ENCODE measurements around the gene STEAP4.
"Not testable (repeated sequence)": the region's sequence is repeated elsewhere in the genome, so short reads cannot be mapped to it uniquely, and the experiment has no call there.

Gene STEAP4

DNA sequence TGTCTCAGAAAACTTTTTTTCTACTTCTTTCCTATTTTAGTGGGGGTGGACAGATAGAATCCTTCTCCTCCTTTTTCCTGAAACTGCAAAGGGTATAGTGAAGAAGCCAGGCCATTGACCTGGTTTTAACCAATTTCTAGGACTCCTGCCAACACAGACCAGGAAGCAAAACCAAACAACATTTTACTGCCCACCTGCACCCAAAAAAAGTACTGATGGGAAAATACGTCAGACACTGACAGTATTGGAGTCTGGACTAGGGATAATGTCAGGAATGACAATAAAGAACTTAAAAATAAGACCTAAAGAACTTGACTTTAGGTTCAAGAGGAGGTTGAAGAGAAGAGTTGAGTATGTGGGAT lies 5.0 kb upstream of the STEAP4 start:
- no peak for DNase-seq

DNA sequence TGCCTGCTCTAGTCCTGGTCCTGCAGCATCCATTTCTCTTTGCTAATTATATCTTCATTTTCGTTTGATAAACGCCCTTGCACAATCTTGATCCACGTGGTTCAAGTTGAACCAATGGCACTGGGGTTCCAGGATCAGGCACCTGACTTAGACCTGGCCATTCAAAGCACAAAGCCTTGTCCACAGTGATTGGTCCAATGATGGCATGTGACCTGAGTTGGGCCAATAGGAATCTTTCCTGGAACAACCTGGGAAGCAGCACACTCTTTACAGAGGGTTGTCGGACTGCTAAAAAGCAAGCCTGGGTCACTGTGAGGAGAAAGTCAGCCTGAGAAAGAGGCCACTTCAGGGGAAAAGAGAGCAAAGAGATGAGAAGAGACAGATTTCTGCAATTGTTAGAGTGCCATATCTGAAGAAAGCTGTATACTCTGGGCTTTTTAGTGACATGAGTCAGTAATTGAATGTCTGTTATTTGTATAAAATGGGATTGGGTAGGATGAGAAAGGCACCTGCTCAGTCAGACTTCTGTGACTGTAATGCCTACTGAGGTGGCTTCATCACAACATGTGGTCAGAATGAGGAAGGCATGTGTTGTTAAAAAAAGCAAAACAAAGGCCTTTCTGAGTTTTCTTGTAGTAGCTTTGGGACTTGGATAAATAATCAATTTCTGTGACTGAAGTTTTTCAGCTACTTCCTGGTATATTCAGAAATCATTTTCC lies 4.4 kb upstream of the STEAP4 start:
- no peak for DNase-seq

DNA sequence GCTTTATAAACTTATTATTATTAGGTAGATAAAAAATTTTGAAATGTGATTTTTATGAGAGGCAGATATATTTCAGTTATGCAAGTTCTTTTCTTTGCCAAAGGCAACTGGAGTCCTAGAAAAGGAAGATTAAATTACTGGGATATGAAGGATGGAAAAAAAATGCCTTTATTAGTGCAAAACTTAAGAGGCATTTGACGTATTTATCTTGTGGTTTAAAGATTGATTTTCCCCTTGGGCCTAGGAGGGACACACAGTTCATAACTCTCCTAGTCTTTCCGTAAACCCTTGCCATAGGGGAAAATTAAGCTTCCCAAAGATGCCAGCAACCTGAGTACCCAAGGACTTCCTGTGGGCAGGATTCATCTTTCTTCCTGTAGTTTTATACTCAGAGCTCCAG lies 3.1 kb upstream of the STEAP4 start:
- DNase-seq = no peak

DNA sequence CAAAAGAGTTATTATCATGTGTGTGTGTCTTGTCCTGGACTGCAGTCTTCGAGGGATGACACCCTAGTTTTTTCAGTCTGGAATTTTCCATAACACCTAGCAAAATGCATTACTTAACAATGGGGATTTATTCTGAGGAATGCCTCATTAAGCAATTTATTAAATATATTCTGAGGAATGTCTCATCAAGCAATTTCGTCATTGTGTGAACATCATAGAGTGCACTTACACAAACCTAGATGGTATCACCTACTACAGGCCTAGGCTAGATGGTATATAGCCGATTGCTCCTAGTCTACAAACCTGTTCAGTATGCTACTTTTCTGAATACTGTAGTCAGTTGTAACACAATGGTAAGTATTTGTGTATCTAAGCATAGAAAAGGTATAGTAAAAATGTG lies 1.1 kb upstream of the STEAP4 start:
- no peak for DNase-seq

DNA sequence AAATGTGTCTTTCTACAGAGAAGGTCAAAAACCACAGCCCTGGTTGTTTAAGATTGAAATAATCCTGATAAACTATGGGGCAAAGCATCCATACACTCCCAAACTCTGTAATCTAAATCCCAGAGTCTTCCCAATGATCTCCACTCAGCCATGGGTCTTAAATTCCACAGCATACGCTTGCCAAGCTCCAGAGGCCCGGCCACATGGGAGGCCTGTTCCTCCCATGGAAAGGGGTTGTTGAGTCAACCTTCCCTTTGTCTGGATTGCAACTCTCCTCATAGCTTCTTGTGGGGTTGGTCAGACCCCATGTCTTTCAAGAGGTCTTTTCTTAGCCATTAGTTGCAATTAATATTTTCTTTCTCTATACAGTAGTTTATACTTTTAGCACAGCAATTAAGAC lies 718 bp upstream of the STEAP4 start:
- DNase-seq = no peak

DNA sequence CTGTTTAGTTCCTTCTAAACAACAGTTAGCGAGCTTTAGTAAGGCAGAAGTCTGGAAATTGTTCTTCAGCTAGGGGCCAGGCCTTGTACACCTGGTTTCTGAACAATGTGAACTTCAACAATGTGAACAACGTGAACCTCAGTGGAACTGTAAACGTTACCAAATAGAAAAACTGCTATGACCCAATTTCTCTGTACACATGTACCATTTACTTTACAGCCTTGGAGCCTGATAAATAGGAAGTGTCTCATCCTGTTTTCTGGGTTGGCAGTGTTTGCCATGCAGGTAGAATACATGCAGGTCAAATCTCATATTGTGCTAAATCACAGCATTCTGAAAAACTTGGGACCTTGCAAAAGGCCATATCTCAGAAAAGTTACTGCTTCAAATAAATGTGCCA lies 1.6 kb downstream of the STEAP4 start:
- no peak for DNase-seq

DNA sequence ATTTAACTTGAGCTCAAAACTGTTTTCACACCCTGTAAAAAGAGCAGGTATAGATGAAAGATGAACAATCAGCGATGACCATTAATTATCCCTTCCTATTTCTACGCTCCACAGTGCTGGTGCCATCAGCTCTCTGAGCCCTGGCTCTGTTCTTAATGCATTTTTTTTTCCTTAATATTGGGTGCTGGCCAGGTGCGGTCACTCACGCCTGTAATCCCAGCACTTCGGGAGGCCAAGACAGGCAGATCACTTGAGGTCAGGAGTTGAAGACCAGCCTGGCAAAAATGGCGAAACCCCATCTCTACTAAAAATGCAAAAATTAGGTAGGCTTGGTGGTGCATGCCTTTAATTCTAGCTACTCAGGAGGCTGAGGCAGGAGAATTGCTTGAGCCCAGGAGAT lies 4.2 kb downstream of the STEAP4 start:
- no peak for DNase-seq

DNA sequence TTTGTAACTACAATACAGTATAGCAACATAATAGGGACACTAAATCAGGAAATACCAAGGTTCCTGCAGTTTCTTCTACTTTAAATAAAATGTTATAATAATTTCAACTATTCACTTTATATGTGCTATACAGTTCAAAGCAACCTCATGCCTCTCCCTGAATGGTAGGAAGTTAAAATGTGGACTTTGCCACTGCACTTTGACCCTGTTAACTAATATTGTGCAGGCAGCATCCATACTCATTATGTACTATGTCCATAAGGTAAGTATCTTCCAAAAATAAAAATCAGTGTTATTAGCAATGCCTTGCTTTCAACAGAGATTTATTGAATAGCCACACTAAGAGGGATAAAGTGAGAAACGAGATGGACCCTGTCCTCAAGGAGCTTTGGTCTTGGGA lies 4.8 kb downstream of the STEAP4 start:
- no peak for DNase-seq

DNA sequence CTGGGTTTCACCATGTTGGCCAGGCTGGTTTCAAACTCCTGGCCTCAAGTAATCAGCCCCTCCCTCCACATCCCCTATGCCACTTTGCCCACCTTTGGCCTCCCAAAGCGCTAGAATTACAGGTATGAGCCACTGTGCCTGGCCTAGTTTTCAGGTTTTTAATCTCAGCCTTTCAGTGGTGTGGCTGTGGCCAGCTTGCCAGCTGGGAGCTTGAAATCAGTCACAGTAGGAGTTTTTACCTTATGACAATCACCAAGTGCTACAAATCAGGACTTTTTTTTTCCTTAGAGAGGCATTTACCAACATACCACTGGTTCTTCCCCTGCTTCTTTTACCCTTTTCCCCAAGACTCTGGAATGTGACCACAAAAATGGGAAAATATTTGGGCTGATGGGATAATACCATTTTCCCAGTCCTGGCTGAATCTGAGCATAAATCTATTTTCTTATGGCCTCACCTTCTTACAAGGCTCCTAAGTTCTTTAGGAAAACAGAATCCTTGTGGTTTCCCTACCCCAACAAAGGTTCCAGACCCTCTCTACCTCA lies 6.2 kb downstream of the STEAP4 start:
- DNase-seq = no peak

DNA sequence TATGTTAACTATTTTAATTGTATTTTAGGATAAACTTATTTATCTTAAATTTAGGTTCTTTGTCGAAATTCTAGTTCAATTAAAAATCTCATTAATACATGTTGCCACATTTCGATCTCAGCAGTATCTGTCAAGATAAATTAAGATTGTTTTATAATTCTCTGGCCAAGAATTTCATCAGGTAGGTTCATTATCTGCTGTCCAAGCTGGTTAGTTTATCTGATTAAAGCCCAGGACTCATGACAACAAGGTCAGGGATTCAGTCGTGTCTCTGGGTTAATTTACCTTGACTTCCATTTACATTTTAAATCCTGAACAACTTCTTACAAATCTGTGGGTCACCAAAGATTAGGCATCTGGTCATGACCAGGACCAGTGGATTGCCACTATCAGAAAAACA lies 7.6 kb downstream of the STEAP4 start:
- DNase-seq = no peak

DNA sequence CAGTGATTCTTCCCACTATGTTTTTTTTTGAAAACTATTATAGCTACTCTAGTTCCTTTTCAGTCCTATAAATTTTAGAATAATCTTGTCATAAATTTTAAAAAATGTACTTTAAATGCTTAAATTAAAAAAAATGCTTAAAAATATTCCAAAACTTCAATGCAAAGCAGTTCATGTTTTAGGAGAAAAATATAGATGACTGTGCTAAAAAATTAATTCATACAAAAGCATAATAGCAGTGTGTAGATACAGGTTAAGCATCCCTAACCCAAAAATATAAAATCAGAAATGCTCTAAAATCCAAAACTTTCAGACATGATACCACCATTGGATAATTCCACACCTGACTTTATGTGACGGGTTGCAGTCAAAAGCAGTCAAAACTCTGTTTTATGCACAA lies 12.8 kb downstream of the STEAP4 start:
- no peak for DNase-seq

DNA sequence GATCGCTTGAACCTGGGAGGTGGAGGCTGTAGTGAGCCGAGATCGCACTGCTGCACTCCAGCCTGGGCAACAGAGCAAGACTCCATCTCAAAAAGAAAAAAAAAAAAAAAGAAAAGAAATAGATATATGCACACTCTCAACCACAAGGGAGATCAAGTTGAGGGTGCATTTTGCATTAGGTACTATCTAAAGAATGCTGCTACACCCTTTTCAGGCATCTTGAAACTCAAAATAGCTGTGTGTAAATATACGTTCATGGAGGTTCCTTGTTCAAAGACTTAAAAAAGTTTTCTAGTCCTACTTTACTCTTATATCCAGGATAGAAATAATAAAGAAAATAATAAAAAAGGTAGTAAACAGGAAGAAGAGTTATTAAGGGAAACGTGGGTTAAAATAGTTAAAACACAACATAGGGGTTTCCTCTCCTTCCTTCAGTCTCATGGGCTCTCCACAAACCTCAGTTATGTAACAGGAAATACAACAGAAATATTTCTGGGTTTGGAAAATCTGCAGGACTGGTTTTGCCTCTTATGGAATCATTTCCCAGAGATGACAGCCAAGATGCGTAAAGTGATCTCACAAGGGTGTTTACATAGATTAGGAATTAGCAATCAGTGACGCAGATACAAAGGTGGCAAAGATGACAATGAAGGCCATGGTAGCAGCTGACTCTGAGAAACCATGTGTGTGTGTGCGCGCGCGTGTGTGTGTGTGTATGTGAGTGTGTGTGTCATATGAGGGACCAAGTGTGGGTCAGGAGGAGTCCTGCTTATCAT lies 15.1 kb downstream of the STEAP4 start:
- DNase-seq = no peak

DNA sequence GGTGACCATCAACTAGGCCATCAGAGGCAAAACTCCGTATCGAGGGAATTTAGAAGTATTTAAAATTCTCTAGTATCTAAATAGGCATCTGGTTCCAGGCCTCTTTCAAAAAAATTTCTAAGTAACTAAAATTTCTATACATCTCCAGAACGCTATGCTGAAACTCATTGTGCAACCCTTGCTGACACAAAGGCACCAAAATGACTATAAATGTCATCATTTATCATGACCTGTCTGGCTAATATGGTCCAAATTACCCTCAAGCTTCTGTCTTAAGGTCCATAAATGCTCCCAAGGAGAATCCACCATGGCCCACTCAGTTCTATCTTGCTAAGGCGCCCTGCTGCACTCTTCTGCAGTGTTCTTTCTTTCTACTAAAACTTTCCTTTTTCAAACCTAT lies 16.2 kb downstream of the STEAP4 start:
- DNase-seq = no peak

DNA sequence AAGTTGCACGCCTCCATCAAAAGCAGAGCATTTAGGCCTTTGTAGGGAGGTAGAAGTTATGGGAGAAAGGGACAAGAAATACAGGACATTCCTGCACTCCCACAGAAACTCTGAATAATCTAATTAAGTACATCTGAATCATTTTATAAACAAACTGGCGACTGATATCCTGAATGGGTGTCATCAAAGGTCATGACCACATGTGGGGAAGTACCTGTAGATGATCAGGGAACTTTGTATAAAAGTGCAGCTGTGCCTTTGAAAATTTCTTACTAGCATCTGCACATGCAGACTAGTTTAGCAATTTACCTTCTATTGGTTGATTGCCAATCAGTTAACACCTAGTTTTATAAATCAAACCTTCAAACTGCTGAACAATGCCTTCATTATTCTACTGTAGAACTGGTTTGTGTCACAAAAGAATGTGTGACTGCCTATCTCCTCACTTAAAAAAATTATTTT lies 17.1 kb downstream of the STEAP4 start:
- DNase-seq = no peak

DNA sequence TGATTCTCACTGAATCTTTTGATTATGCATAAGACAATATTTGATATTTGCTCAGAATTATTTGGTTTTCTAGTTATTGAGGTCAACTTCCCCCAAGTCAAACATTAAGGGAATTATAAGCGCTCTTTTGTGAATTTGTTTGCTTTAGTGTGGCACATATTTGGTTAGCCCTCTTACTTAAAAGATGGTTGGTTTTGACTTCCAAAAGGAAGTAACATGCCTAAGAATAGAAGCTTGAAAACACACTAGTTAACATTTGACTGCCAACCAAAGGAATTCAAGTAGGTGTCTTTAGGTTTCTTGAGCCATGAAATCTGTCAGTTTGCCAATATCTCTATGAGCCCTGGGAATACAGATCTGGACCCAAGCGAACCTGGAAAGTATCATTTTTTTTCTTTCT lies 24.9 kb downstream of the STEAP4 start:
- no peak for DNase-seq

DNA sequence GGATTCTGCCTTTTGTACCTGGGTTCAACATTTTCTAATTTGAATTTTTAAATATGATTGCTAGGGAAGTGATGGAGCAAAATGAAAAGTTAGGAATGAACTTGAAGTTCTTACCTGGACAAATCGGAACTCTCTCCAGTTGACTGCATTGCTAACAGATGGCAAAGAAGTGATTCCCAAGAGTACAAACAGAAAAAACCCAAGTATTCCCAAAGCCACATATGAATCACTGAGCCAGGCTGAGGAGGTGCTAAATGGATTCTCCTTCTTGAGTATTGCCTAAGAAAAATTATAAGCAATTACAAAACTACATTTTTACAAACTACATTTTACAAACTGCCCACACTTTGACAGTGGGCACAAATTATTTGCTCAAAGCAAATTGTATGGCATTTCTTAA lies 25.9 kb downstream of the STEAP4 start:
- DNase-seq = no peak

DNA sequence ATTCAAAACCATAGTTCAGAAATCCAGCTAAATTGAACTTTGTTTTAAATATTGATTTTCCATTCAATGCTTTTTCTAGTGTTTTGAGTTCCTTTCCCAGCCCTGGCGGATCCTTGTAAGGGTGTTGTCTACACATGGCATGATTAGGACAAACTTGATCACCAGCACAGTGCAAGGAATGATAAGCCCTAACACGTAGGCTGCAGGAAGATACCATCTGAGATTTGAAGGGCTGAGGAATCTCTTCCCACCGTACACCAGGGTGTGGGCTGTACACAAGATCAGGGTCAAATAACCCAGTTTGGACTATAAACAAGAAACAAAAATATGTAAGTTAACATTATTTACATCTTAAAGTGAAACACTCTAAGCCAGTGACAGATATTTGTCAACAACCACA lies 27.4 kb downstream of the STEAP4 start:
- DNase-seq = no peak

DNA sequence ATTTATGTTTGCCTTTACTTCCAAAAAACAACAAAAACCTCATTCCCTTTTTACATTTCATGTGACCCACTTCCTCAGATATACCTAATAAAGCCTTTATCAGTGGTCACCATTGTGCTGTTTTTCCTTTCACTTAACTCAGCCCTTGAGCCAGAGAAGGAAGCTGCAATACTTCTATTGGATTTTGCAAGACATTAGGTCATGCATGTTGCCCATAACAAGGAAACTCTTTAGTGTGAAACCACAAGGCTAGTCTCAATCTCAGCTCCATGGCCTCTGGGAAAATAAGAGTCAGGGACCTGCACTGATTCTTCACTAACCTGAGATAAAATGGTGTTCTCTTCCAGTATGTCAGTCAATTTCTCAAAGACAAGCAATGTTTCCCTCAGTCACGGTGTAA lies 27.8 kb downstream of the STEAP4 start:
- no peak for DNase-seq

DNA sequence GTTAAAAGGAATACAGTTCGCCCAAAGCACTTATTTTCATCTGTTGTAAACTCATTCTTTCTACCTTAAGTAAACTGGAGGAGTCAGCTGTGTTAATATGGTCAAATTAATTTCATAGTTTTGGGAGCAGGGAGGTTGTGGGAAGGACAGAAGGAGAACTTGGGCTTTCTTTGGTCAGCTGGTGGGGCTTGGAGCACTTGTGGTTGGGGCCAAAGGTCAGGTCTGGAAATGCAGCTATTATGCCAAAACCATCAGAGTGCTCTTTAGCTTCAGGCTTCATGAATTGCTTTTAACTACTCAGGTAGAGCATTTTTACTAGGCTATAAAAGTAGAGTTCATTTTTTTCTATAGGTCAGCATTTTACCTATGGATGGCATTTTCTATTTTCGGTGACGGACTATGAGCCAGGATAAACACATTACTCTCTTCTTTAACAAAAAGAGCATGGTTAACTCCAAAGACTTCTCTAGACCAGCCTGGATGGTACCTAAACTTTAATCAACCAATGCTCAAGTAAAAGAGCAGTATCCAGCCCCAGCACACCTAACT lies 30.0 kb downstream of the STEAP4 start:
- no peak for DNase-seq

DNA sequence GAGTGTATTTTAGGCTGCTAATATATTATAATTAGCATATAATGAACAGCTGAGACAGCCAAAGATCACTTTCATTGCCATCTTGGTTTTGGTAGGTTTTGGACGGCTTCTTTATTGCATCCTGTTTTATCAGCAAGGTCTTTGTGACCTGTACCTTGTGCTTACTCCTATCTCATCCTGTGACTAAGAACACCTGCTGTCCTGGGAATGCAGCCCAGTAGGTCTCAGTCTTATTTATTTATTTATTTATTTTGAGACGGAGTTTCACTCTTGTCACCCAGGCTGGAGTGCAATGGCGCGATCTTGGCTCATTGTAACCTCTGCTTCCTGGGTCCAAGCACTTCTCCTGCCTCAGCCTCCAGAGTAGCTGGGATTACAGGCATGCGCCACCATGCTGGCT lies 31.8 kb downstream of the STEAP4 start:
- DNase-seq = not testable (repeated sequence)

DNA sequence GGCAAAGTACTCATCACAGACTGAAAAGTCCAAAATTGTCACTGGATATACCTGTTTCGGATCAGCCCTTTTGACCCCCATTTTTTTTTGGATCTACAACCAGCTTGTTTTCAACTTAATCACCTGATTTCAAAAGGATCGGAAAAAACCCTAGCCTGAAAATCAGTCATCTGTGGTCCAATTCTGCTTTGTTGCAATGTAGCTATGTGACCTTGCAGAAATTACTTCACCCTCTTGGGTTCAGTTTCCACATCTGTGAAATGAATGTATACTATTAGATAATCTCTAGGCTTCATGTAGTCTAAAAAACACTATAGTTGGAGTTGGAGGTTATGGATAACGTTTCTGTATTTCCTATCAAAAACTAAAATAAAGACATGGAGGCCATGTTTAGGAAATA lies 37.1 kb downstream of the STEAP4 start:
- DNase-seq = no peak

DNA sequence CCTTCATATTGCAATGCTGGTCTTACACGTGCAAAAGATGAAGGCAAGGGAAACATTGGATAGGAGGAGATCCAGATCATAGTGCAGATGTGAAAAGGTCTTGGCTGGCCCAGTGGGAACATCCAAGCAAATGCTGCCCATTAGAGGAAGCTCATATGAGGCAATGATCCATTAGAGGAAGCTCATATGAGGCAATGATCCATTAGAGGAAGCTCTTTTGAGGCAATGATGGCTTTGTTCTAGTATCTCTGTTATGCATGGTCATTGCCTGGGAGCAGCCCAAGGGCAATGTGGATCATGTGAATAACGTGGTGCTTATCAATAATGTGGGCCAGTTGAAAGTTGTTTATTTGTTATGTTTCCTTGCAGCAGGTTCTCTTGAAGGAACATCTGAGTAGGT lies 37.8 kb downstream of the STEAP4 start:
- no peak for DNase-seq

DNA sequence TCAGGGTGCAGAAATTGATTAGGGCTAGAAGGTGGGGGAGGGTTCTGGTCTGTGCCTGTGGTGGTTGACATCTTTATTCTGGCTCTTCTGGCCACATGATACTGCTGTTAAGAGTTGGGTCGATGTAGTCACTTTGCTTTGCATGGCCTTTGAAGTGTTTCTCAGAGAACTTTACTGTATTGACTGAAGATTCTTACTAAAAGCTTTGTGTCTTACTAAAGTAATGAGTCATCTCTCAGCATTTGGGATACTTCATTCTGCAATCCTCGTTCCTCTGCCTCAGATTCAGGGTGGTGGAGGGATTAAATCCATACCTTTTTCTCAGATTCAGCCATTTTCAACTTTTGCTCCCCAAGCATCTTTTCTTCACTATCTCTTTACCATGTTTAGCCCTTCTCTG lies 38.6 kb downstream of the STEAP4 start:
- no peak for DNase-seq

DNA sequence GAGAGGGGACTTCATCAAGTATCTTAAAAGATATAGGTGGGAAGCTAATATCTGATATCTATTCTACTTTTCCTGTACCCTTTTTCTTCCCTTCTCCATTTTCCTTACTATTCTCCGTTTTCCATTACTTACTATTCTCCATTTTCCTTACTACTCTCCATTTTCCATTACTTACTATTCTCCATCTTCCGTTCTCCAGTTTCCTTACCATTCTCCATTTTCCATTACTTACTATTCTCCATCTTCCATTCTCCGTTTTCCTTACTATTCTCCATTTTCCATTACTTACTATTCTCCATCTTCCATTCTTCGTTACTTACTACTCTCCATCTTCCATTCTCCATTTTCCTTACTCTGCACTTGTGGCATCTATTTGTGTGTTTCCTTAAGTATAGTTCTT lies 39.3 kb downstream of the STEAP4 start:
- no peak for DNase-seq

All from hippocampal formation (tissue), 2 donors.